Left kidney (tissue), 2 donors: Measurements from ENCODE around the gene PDE4B. TPM values are rescaled to one million over a fixed set of nuclear protein-coding genes. Genes with fewer than 3 reads are reported as not detected.

ENCODE experiments used
- DNase-seq: peaks from one replicate; pipeline ENCODE4 v3.0.0-alpha.2; 2013
- polyA plus RNA-seq: library from polyadenylated mRNA; unstranded; fragments of 120-200 nt; gene quantifications from one replicate; pipeline ENCODE4 v1.2.1, GENCODE V29; 2013; ENCODE audit not compliant: insufficient read length

Gene PDE4B
- polyA plus RNA-seq, 1 donor, result 10.3 TPM

- no peak for DNase-seq
Observed at GRCh38 chr1:66285618-66286270, 493.0 kb downstream of the PDE4B start.

DNA sequence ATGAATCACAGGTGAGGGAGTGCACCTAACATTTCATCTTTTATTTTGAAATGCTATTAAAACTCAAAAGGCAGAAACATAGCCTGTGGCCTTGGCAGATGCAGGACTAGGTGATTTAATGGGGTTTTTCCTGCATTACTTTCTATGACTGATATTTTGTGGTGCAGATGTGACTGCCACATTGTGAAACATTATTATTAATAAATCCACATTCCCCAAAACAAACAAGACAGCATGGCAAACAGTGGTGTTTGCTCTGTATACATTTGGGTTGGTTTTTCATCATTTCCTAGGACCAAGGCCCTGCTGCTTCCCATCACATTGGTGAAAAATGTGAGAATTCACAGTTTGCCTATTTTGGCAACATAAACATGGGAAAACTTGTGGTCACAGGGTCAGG lies 493.6 kb downstream of the PDE4B start:
- no peak for DNase-seq

DNA sequence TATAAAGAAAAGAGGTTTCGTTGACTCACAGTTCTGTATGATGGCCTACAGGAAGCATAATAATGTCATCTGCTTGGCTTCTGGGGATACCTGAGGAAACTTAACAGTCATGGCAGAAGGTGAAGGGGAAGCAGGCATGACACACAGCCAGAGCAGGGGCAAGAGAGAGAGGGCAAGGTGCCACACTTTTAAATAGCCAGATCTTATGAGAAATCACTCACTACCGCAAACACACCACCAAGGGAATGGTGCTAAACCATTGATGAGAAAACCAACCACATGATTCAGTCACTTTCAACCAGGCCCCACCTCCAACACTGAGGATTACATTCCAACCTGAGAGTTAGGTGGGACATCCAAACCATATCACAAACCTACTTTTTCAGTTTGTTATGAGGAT lies 495.4 kb downstream of the PDE4B start:
- no peak for DNase-seq

DNA sequence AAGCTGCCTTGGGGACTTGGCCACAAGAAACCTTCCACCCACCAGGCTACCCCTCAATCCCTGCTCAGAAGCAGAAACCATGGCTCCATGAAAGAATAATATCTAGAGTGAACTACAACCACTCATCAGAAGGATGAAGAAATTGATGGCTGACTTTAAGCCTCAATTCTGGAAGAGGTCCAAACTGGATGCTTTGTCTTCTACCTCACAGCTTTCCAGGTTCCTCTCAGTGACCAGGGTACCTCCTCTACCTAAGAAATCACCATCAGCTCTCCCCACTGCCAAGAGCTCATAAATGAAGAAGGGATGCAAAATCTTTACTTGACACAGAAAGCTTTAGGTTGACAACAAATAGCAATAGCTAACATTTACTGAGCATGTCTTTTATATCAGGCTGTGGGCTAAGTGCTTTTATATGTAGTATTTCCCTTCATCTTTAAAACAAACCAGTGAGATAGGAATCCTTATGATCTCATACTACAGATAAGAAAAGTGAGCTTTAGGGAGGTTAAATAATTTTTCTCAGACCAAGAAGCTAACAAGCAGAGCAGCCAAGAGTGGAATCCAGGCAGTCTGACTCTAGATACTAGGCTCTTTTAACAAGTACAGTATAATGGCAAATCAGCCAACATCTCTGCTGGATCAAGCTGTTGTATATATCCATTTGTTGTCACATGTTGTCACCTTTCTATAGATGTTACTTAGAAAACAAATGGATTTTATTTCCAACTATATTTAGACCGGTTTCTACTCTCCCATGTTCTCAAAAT lies 498.3 kb downstream of the PDE4B start:
- DNase-seq, result no peak

DNA sequence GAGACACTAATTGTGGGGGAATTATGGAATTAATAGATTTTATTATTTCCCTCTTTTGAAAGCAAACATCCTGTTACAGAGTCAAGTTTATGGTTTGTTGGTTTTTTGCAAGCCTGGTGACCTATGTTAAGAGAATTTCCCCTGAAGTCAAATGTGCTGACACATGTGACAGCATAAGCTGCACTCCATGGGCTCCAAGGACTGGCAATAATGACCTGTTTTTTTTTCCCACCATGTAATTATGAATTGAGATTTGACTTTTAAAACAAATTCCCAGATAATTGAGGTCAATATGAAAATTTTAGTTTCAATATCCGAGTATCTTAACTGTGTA lies 498.8 kb downstream of the PDE4B start:
- no peak for DNase-seq

GRCh38 chr1:66292305-66292704 lies 499.6 kb downstream of the PDE4B start:
- DNase-seq, result no peak

GRCh38 chr1:66292944-66293343 lies 500.2 kb downstream of the PDE4B start:
- no peak for DNase-seq

GRCh38 chr1:66294707-66295370 lies 502.1 kb downstream of the PDE4B start:
- no peak for DNase-seq

DNA sequence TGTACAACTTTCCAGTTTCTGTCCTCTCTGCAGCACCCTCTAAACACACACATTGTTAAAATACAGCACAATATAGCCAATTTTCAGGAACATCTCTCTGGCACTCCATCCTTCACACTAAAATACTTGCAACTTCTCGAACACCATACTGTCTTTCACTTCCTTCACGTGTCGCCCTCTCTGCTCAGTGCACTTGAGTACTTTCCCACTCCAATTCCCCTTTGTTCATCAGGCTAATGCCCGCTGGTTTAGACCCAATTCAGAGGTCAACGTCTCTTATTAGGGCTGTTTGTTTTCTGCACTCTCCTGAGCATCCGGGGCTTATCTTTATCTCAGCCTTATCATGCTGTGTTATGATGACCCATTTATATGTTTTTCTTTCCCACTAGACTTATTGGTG lies 503.1 kb downstream of the PDE4B start:
- no peak for DNase-seq

- DNase-seq, result no peak
Observed at GRCh38 chr1:66296370-66296769, 503.7 kb downstream of the PDE4B start.

DNA sequence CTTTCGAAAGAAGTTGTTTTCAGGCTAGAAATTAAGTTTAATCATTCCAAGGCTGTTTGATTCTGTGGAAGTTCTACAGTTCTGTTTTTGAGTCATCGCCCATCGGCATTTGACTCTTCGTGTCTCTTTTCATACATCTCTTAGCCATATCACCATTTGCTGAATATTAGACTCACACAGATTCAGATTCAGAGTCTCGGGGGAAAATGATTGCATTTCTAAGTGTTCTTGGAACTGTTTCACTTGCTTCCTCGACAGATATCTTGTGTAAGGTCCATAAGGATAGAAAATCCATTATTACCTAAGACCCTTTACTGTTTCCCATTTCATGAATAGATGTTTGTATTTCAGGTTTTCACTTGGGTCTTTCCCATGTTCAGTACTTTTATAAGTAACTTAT lies 504.3 kb downstream of the PDE4B start:
- DNase-seq, result no peak

DNA sequence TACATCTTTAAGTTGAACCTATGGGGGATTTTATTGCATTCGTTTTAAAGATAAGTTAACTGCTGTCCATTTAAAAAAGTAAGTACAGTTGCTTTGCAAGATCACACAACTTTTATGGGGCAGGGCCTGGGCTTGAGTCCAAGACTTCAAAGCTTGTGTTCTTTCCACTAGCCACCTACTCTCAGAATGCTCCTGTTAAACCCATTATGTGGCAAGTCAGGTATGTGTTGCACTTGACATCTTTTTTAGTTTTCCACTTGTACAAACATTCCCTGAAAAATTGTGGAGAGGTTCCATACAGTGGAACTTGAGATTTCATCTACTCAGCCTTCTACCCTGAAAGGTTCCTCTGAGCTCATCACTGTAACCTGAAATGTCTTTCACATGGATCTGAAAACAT lies 505.8 kb downstream of the PDE4B start:
- no peak for DNase-seq

- DNase-seq, result no peak
Observed at GRCh38 chr1:66300280-66300971, 507.7 kb downstream of the PDE4B start.

DNA sequence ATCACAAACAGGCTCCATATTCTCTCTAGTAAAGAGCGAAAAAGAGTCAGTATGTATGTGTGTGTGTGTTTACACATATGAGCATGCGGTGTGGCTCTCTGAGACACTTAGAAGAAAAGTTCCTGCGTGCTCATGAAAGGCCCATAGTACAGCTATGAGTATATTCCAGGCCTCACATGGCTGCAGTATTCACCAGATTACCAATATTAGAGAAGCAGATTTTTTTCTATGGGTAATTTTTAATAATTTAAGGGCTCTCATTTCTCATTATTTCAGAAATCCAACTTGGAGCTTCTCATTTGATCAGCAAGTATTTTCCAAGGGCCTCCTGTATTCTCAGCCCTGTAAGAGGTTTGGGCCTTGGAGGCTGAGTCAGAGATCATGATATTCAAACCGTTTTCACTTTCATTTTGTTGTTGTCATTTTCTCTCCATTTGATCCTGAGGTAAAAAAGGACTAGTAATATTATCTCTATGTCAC lies 508.3 kb downstream of the PDE4B start:
- DNase-seq, result no peak

DNA sequence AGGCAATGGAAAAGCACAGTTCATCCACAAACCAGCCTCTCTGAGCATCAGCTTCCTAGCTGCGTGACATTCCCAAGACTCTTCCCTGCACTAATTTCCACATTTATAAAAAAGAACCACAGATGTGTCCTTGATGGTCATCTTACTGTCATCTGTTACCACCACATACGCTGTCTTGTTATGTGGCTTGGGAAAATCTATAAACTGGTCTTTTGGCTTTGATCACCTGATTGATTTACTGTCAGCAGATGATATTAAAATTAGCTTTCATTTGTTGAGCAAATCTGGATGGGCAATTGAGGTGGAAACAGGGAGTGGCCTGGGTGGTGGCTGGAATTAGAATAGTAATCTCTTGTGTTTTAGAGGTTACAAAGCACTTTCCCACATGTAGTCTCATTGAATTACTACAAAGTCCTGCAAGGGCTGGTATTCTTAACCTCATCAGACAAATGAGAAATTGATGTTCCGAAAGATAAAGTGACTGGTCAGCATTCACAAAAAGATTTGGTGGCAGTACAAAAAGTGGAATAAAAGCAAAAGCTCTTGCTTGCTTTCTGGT lies 509.6 kb downstream of the PDE4B start:
- DNase-seq, result no peak

GRCh38 chr1:66302815-66303214 lies 510.1 kb downstream of the PDE4B start:
- no peak for DNase-seq

DNA sequence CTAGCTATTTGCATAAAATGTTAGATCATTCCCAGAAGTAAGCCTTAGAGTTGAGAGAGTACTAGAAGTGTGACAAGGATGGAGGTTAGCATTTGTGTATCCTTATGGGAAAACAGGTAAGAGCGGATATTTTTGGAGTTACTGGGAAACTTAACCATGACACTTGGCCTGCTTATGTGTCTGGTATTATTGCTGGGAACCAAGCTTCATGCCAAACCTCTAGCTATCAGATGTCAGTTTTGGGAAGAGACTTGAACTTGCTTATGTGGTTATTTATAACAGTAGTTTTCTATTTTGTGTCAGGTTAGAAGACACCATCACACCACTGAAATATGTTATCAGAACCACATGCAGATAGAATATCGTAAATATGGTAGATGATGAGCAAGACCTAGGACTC lies 511.0 kb downstream of the PDE4B start:
- no peak for DNase-seq

- DNase-seq, result no peak
Observed at GRCh38 chr1:66304128-66304527, 511.4 kb downstream of the PDE4B start.

DNA sequence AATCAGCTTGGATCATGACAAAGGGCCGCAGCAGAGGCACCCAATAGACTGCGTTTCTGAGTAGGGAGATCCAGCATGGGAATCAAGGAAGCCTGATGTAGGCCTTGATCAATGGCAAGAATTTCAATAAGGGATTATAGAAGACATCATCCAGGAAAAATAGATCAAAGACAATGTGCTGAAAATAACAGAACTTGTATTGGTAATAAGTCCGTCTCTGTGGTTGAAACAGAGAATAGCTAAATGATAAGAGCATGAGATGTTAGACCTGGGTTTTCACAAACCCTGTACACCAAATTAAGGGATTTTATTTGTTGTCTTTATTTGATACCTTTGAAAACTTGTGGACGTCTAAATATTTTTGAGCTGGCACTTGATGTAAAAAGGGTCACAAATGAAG lies 513.2 kb downstream of the PDE4B start:
- no peak for DNase-seq

DNA sequence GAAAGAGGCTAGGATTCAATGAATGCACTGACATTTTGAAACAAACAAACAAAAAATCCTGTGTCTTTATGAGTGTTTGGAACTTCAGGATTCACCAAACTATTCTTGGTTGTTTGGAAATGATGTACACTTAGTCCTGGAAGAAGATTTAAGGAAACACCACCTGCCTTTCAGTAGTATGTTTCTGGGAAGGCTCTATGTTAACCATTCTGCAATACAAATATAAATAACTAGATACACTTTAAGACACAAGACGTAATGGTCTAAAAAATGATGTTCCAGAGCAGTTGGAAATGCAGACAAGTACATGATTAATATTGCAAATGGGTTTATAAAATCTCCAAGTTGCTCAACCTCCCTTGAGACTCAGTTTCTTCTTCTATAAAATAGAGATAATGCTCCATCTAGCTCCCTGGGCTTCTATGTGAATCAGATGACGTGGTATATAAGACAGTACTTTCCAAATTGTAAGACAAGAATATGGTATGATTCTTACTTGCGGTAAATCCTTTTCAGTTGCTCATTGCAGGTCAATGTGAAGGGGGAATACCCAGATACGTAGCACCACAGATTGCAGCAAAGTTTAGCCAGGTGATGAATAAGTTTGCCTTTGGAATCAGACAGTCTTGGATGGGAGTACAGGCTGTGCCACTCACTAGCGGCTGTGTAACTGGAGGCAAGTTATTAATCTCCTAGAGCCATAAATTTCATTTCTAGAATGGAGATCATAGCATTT lies 516.5 kb downstream of the PDE4B start:
- no peak for DNase-seq

- no peak for DNase-seq
Observed at GRCh38 chr1:66311092-66311491, 518.4 kb downstream of the PDE4B start.

GRCh38 chr1:66311628-66312027 lies 518.9 kb downstream of the PDE4B start:
- DNase-seq, result no peak
